Measurements from ENCODE around the gene RAB11FIP4.
A peak's percentile ranks its signal among the peaks of the same experiment; 100 is the strongest.

RAB11FIP4 gene

DNA sequence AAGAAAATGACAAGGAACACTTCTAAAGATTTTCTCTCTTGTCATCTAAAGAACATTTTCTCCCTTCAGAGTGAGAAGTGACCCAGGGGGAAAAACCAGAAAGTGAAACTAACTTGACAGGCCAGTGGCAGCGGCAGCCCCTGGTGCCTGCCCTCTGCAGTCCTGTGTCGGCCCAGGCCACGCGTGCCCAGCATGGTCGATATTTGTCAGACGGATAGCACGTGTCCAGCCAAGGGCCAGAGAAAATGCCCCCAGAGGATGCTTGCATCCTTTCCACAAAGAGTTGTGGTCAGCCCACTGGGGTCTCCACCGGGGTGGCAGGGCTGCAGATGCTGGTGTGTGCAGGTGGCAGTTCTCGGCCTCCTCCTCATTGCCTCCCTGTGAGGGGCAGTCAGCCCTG lies 176.6 kb downstream of the RAB11FIP4 start:
- Histone ChIP-seq H3K36me3 (ENCODE audit: insufficient read depth, low read length) (no peaks in the 10 kb centered on the region), H4K20me1 (ENCODE audit: insufficient read depth, low read length, poor library complexity, severe bottlenecking) (no peaks in the 10 kb centered on the region), H3F3A (ENCODE audit: low read depth) (no peaks in the 10 kb centered on the region), H3K27me3 (ENCODE audit: insufficient read depth, low read length, poor library complexity, severe bottlenecking) (no peaks in the 10 kb centered on the region), H3K4me1 (ENCODE audit: insufficient read depth, low read length, poor library complexity, severe bottlenecking) (peaks cover 46% of the 10 kb centered on the region), H3K79me2 (ENCODE audit: insufficient read depth, low read length) (peaks cover 29% of the 10 kb centered on the region; the same call in 1 of the 2 replicates), H3K4me3 (ENCODE audit: low read length, poor library complexity, severe bottlenecking) (peak overlapping the region; percentile 41), H3K9me3 (ENCODE audit: insufficient read depth, low read depth, low read length) (no peaks in the 10 kb centered on the region), H3K9me2 (replicated peaks; ENCODE audit: low read depth, low read length) (no peaks in the 10 kb centered on the region), H2AFZ (ENCODE audit: low read length) (no peak overlapping the region), H3K9ac (ENCODE audit: low read depth, low read length, poor library complexity, severe bottlenecking) (peak overlapping the region; percentile 38), H3K4me2 (ENCODE audit: low read depth, low read length, poor library complexity, severe bottlenecking) (peak overlapping the region; percentile 52)
- no peak for TF ChIP-seq EZH2phosphoT487 (IDR thresholded peaks at IDR 0.05; ENCODE audit: borderline replicate concordance)
- TF ChIP-seq, protein P1, sequence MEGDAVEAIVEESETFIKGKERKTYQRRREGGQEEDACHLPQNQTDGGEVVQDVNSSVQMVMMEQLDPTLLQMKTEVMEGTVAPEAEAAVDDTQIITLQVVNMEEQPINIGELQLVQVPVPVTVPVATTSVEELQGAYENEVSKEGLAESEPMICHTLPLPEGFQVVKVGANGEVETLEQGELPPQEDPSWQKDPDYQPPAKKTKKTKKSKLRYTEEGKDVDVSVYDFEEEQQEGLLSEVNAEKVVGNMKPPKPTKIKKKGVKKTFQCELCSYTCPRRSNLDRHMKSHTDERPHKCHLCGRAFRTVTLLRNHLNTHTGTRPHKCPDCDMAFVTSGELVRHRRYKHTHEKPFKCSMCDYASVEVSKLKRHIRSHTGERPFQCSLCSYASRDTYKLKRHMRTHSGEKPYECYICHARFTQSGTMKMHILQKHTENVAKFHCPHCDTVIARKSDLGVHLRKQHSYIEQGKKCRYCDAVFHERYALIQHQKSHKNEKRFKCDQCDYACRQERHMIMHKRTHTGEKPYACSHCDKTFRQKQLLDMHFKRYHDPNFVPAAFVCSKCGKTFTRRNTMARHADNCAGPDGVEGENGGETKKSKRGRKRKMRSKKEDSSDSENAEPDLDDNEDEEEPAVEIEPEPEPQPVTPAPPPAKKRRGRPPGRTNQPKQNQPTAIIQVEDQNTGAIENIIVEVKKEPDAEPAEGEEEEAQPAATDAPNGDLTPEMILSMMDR (conservative IDR thresholded peaks at IDR 0.05; ENCODE audit: low read length) = no peak

DNA sequence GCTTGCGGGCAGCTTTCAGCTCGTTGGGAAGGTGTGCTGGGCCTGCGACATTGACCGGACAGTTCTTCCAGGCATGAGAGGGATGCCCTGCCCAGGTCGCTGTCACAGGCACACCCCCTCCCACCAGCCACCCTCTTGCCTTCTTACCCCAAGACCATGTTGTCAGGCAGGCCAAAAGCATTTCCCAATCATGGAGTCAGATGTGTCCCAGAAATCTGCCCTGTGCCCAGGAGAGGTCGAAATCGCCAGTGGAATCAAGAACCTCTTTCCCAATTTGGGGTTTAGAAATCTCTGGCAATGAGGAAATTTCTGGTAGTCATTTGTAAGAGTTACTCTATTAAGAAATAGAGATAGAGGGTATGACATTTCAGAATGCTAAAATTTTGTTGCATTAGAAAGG lies 177.1 kb downstream of the RAB11FIP4 start:
- Histone ChIP-seq H3K9ac (ENCODE audit: low read depth, low read length, poor library complexity, severe bottlenecking) (peak overlapping the region; percentile 38), H3K4me3 (ENCODE audit: low read length, poor library complexity, severe bottlenecking) (peak overlapping the region; percentile 41), H3K36me3 (ENCODE audit: insufficient read depth, low read length) (no peaks in the 10 kb centered on the region), H3K27me3 (ENCODE audit: insufficient read depth, low read length, poor library complexity, severe bottlenecking) (no peaks in the 10 kb centered on the region), H3K9me3 (ENCODE audit: insufficient read depth, low read depth, low read length) (no peaks in the 10 kb centered on the region), H3K9me2 (replicated peaks; ENCODE audit: low read depth, low read length) (no peaks in the 10 kb centered on the region), H3K4me1 (ENCODE audit: insufficient read depth, low read length, poor library complexity, severe bottlenecking) (peaks cover 46% of the 10 kb centered on the region), H4K20me1 (ENCODE audit: insufficient read depth, low read length, poor library complexity, severe bottlenecking) (no peaks in the 10 kb centered on the region), H3K79me2 (ENCODE audit: insufficient read depth, low read length) (peaks cover 29% of the 10 kb centered on the region; the same call in 1 of the 2 replicates), H2AFZ (ENCODE audit: low read length) (no peak overlapping the region), H3K4me2 (ENCODE audit: low read depth, low read length, poor library complexity, severe bottlenecking) (peak overlapping the region; percentile 52), H3F3A (ENCODE audit: low read depth) (no peaks in the 10 kb centered on the region)
- no peak for TF ChIP-seq EZH2phosphoT487 (IDR thresholded peaks at IDR 0.05; ENCODE audit: borderline replicate concordance)
- TF ChIP-seq, protein P1 (conservative IDR thresholded peaks at IDR 0.05; ENCODE audit: low read length) = no peak

DNA sequence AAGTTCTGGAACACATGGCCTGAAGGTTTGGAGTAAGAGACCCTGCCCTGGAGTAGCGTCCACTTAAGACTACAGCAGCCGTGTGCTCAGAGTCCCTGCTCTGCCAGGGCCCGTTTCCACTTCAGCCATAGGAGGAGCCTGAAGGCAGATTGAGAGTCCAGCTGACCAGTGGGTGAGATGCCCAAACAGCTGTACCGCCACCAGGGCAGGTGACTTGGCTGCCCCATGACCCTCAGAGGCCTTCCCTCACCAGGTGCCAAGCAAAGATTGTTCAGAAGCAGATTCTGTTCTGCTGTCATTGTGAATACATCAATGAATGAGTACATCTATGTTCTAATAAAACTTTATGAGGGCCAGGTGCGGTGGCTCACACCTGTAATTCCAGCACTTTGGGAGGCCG lies 178.8 kb downstream of the RAB11FIP4 start:
- Histone ChIP-seq H3K4me1 (ENCODE audit: insufficient read depth, low read length, poor library complexity, severe bottlenecking) (peaks cover 32% of the 10 kb centered on the region), H3K36me3 (ENCODE audit: insufficient read depth, low read length) (no peaks in the 10 kb centered on the region), H3K79me2 (ENCODE audit: insufficient read depth, low read length) (peaks cover 23% of the 10 kb centered on the region; the same call in 1 of the 2 replicates), H3K9me3 (ENCODE audit: insufficient read depth, low read depth, low read length) (no peaks in the 10 kb centered on the region), H3K4me3 (ENCODE audit: low read length, poor library complexity, severe bottlenecking) (no peak overlapping the region), H3K4me2 (ENCODE audit: low read depth, low read length, poor library complexity, severe bottlenecking) (no peak overlapping the region), H4K20me1 (ENCODE audit: insufficient read depth, low read length, poor library complexity, severe bottlenecking) (no peaks in the 10 kb centered on the region), H3F3A (ENCODE audit: low read depth) (no peaks in the 10 kb centered on the region), H3K9me2 (replicated peaks; ENCODE audit: low read depth, low read length) (no peaks in the 10 kb centered on the region), H2AFZ (ENCODE audit: low read length) (no peak overlapping the region), H3K9ac (ENCODE audit: low read depth, low read length, poor library complexity, severe bottlenecking) (no peak overlapping the region), H3K27me3 (ENCODE audit: insufficient read depth, low read length, poor library complexity, severe bottlenecking) (no peaks in the 10 kb centered on the region)
- TF ChIP-seq, protein P1 (conservative IDR thresholded peaks at IDR 0.05; ENCODE audit: low read length) = no peak
- no peak for TF ChIP-seq EZH2phosphoT487 (IDR thresholded peaks at IDR 0.05; ENCODE audit: borderline replicate concordance)
